SKM-1 (cell line): Measurements from ENCODE around the gene NFKB2.

Source experiments
- DNase-seq: peaks from one replicate; lab custom pipeline; 2025; ENCODE audit not compliant: unreplicated experiment; lab: John Stamatoyannopoulos, UW

NFKB2 gene

DNA sequence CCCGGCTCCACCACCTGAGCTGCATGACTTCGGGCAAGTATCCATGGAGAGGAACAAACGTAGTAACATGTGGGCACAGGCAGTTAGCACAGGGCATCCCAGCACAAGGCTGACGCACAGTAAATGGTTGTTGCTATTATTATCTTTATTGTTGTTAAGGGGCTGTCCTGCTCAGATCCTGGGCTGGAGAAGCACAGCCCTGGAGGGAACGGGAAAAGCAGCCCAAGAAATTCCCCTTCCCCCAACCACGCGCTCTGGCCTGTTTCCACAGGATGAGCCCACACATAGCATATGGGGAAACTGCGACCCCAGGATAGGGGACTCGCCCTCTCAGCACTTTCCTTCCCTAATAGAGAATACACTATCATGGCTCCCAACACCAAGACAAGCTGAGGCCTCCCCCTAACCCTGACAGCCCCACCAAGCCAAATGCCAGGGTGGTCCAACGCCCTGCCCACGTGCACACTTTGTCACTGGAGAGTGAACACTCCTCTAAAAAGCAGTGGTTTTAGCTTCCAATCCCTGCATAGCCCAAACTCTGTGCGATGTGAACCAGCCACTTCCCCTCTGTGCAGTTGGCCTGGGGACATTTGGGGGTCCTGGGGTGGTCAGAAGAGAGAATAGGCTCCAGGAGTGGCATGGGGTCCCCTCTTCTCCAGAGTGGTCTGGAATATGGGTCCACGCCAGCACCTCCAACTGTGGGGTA is 12.1 kb downstream of the NFKB2 start:
- no peak for DNase-seq

DNA sequence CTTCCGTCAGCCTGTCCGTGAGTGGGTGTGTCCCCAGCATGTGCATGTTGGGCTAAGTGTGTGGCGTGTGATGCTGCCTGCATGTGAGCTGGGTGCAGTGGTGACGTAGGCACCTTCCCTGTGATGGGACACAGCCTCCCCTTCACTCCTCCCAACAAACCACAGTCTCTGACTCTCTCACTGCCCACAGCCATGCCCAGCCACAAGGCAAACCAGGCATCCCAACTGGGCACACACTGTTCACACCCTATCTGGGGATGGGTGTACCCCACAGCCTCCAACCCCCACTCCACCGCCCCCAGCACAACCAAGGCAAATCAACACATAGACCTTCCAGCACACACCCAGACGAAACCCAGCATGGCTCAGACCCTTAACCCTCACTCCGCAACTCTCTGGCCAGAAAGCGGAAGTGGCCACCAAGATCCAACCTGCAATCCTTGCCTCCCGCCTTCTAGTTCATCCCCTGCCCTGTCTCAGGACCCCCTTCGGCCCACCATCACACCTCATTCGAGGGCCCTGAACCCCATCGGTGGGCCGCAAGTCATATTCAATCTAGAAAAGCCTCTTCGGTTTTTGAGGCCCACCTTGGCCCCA is 12.7 kb downstream of the NFKB2 start:
- DNase-seq = no peak

DNA sequence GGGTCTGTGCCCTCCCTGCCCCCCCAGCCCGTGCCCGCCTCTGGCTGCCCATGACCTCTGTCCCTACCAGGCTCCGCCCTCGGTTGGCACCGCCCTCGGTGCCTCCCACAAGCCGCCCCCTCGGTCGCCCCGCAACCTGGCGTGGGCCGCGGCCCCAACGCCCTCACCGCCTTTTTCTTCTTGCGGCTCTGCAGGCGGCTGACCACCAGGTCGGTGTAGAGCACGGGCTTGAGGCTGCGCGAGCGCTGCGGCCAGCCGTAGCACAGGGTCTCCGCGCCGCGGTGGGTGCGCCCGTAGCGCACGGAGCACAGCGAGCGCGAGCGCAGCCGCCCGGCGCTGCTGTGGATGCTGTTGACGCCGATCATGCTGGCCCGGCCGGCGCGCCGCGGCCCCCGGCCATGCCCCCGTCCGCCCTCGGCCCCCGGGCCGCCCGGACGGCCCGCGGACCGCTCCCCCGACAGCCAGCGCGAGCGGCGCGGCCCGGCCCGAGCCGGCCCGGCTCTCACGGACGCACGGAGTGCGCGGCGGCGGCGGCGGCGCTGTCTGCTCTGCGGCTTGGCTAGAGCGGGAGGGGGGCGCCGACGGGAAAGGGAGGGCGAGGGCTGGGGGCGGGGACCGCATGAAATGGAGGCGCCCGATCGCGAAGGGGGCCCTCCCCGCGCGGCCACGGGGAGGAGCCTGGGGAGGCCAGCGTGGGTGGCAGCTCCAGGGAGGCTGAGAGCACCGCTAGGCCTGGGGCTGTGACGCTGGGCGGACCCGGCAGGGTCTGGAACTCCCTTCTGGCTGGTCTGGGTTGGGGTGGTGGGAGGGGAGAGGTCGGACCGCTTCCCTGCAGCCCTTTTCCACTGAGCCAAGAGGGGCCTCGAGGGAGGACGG is 13.5 kb downstream of the NFKB2 start:
- no peak for DNase-seq

DNA sequence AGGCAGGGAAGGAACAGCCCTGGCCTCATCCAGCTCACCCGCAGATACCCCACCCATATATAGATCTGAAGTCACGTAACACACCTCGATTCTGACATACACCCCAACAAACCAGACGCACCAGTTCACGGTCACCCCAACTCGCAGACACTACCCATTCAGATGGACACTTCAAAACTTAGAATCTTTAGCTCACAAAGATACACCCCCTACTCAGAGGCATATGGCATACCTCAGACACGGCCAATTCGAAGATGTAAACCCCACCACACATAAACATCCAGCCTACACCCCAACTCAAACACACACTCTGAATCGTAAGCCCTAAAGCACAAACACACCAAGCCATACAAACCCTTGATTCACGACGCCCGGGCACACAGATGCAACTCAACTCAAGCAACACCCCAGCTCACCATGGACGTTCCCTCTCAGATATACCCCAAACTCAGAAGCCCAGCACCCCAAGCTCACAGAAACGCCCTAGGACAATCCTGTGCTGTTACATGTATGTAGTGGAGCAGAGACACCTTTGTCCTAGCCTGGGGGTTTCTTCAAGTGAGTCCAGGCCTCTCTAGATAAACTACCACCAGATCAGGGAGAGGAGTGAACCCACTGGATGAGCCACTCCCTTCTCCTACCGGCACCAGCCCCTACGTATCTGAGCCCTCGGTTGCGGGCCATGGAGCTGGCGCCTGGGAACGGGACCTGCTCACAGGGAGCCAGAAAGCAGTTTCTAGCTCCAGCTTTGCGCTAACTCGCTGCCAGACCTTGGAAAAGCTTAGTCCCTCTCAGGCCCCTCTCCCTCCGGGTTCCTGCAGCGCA is 14.3 kb downstream of the NFKB2 start:
- DNase-seq = no peak

DNA sequence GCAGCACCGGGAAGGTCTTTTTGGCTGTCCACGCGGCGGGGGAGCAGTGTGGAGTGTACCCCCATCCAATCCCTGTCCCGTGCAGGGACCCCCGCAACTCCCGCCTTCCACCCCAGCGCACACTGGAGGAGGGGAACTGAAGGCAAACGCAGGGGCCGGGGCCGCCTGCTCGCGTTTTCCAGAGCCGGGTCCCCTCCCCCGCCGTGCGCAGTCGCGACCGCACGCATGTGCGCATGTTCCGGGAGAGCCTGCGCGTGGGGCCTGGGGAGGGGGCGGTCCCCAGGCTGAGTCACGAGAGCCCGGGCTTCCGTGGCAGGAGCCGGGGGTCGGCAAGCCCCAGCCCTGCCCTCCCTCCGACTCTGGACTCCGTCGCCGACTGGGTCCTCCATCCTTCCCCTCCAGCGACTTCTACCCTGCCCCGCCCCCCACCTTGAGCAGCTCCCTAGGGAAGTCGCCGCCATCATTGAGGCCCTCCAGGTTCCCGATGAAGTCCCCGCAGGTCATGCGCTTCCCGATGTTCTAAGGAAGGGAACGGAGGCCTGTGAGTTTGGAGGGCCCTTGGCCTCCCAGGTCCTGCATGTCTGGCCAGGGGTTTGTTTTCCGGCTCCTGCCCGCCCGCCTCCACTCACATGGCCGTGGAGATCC is 15.0 kb downstream of the NFKB2 start:
- DNase-seq = no peak

DNA sequence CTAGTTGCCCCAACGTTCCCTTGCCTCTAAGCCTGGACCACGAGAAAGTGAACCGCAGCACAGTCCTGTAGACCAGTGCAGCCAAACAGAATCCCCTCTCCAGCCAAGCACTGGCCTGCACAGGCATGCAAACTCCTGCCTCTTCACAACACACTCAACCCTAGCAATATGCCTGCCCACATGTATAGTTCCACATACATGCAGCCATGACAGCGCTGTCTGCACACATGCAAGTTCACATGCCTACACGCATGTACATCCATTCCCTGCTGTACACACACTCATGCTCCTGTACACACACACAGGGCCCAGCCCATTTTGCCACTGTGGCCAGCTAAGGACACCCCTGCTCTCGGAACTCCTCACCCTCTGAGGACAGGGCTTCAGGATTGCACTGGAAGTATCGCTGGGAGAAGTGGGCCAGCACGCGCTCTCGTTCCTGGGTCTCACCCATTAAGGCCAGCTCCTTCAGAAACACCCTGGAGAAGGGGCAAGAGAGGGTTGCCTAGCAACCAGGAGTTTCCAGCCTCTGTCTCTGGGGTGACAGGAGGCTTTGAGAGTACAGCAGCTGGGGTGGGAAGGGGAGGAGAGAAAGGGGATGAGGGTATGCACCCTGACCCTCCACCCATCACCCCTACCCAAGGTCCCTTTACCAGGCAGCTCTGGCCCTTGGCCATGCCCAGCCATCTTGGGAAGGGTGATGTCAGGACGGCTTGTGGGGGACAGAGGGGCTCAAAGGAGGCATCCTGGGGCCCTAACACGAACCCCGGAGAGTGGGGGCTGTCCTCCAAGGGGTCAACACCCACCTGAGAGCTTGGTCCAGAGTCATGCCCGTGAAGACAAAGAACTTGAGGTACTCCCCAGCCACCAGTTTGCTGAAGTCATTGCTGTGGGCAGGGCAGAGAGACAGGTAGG is 16.1 kb downstream of the NFKB2 start:
- DNase-seq = no peak

DNA sequence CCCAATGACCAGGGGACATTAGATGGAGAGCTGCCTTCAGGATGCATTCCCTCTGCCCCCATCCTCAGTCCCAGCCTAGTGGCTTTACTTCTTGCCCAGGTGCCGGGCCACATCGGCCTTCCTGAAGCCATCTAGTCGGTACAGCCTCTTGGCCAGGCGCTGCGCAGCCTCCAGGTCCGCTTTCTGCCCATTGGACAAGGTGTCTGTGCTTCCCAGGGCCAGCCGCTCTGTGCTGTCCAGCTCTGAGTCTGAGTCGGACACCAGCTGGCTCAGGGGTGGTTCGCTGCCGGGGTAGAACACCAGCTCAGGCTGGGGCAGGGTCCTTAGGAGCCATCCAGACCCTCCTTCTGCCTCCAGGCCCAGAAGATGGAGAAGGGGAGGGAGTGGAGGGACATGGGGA is 16.8 kb downstream of the NFKB2 start:
- no peak for DNase-seq

DNA sequence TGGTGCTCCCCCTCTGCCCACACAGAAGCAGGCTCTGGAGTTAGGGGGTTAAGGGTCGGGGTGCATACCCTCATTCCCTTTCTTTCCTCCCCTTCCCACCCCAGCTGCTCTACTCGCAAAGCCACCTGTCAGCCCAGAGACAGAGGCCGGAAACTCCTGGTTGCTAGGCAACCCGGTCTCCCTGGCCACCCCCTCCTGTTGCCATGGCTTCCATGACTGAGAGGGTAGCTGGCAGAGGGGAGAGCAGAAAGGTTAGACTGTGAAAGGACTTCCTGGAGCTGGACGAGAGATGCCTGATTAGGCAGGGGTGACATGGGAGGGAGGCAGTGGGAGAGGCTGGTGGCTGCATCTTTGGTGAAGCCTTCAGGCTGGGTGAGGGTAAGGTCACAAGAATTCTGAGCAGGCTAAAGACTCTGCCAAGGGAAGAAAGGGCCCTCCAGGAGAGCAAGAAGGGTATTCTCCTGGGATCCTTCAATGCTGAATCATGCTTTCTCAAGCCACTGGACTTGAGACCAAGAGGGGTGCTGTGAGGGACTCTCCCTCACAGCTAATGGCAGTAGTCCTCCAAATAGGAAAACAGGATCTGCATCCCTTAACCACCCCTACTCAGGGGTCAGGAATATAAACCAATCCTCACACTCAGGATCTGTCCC is 17.7 kb downstream of the NFKB2 start:
- no peak for DNase-seq

DNA sequence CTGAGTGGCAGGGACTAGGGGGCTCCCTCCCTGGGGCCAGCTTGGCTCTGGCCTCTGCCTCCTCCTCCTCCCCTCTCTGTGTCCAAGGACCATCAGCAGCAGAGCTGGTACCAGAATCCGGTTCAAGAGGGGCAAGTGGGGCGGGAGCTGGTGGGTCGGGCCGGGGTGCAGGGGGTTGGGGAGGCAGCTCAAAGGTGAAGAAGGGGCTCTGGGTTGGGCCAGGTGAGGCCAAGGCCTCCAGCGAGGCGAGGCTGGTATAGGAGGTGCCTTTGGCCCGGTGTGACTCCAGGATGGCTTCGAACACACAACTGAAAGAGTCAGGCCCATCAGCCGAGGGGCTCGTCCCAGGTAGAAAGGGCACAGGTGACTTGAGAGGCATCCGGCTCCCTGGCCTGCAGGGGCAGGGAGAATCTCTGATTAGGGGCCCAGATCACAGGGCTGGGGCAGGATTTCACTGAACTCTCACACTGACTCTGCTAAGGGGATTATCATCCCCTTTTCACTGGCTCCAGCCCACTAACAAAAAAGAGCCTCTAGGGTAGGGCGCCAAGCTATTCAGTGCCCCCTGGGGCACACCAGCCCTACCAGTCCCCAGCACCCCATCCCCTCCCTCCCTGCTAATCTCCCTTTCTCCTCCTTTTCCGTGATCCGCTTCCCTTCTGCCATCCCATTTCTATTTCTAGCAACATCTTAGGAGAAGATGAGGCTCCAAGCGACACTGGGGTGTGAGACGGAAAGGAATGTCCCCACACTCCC is 18.5 kb downstream of the NFKB2 start:
- no peak for DNase-seq

DNA sequence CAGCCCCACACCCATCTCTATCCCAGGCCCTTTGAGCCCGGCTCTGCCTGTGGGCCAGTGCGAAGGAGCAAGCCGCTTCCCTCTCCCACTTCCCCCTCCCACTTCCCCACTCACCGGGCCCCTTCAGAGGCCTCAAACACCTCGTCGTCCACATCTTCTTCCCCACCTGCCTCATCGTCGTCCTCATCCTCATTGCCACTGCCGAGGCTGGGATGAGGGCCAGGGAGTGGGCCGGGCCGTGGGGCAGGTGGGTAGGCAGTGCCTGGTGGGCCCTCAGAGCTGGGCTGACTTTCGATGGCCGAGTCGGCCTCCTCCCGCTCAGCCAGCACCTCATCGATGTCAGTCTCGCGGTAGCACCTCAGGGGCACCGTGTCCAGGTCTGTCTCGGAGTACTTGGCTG is 19.2 kb downstream of the NFKB2 start:
- DNase-seq = no peak

DNA sequence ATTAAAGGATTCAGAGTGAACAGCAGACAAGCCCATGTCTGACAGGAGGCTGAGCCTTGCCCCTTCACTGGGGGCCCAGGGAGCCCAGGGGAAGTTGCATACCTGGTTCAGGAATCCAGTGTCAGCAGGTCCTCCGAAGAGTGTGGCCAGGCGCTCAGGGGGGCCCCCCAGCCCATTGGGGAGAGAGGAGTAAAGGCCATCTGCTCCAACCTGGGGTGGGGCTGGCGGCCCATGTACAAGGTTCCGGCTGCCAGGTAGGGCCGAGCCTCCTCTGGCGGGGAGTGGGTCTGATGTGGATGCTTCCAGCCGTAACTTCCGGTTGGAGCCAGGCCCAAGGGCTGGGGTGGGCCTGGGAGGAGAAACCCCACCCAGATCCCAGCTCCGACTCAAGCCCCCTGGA is 20.8 kb downstream of the NFKB2 start:
- DNase-seq = no peak

DNA sequence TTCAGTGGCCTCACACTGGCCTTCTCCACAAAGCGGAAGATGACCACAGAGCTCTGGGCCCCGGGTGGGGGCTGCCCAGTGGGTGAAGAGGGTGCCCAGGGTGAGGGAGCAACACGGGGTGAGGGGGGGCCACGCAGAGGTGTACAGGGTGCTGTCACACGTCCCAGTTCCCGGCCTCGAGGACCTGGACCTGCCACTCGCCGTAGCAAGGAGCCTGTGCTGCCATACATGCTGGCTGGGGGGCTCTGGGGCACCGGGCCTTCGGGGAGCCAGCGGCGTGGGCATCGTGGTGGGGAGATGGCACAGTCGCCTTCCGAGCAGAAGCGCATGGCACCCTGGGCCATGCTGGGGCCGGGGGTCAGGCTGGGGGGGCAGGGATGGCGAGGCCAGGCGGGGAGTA is 21.2 kb downstream of the NFKB2 start:
- DNase-seq = no peak

DNA sequence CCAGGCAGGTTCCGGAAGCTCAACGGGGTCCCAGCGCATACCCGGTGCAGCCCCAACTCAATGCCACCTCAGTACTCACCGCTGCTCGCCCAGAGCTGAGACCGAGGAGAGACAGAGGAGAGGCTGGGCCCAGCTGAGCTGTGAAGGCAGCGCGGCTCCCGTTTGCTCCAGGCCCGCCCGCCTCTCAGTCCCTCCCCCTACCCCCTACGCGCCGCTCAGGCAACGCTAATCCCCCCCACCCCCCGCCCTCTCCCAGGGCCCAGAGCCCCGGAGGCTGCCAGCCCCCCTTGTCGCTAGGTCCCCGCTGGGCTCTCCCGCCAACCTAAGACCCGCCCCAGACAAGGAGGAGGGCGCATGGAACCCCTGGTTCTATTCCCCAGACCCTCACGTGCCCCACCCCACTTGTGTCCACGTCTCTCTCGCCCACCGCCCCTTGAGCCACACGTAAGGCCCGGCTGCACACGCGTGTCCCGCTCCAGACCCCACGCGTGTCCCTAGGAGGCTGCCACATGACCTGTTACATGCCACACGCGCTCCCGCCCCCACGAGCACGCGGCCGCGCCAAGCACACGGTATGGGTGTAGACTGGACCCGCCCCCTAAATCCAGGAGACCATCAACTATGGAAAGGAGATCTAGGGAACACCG is 23.2 kb downstream of the NFKB2 start, which contains the start of gene PSD:
Gene PSD, minus strand, starts transcription at position 164 of the 647 bp plus-strand sequence. CDS start 1,747 bp downstream, outside the sequence.
- no peak for DNase-seq

DNA sequence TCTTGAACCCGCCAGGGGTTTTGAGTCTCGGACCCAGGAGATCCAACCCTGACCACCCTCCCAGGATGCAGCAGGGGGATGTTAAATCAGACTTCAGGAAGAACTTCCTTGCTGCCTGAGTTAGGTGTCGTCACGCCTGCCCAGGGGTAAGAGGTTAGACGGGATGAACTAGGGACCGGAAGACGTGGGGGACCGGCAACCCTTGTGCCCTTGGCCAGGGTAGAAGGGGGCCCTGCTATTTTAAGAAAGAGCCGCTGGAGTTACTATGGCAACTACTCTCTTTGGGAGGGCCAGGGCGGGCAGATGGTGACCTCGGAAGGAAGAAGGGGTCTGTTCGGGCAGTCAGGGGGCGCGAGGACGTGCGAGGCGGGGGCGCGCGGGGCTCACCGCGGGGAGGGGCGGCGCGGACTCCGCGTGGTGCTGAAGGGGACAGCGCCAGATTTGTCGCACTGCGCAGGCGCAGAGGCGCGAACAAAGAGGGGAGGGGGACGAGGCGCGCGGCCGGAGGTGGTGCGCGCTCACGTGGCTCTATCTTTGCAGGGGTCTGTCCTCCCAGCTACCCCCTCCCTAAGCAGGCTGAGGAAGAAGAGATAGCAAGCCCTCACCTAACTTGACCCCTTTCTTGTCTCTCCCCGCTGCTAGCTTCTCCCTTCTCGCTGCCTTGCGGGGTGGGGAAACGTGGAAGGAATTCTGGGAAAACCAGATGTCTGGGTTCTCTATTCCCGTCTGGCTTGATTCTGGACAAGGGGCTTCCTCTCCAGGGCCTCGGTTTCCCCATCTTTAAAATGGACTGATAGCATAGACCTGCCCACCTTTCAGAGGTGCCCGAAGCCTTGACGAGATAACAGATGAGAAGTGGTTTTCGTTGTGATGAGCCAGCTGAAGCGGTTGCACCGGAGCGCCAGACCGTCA is 24.0 kb downstream of the NFKB2 start:
- DNase-seq = peak; percentile 46

DNA sequence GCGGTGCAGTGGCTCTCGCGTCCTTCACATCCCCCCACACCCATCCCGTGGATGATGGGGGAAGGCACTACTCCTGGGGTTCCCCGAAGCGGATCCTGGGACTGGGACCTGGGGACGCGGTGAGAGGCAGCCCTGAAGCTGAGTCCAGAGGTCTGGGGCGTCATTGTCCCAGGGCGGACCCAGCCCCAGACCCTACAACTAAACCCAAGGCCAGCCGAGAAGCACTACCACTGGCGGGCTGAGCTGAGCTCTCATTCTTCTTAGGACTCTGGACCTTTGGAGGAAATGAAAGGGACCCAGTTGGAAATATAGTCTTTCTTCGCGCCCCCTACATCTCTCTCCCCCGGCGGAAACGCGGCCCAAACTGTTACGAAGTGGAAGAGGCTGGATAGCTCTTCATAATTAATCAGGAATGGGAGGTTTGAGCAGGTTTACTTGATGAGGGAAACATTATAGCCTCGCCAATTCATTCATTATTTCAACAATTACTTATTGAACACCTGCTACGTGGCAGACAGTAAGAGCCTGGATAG is 24.7 kb downstream of the NFKB2 start:
- no peak for DNase-seq

DNA sequence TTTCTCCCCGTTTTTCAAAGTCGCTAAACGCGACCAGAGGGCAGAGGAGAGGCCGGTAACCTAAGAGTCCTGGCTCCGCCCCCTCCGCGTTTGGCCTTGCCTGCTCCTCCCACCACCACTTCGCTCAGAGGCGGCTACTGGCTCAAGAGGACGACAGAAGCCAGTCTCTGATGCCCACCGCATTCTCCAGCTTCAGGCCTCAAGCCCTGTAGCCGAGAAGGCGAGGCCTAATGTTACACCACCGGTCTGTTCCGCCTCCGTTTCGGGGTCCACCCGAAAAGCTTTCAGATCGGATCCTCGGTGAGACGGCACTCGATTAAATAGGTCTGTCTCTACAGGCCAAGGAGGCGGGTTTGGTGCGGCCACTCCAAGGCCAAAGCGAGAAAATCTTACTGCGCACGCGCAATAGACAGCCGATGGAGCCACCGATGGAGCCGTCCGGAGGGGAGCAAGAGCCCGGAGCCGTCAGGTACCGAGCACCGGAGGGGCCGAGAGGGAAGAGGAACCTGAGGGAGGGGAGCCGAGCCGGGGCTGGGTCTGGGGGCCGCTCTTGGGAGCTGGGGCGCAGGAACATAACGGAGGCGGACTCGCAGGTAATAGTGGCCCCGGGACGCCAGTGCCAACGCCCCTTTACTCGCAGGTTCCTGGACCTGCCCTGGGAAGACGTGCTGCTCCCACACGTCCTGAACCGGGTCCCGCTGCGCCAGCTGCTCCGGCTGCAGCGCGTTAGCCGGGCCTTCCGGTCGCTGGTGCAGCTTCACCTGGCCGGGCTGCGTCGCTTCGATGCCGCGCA is 25.4 kb downstream of the NFKB2 start, which contains the start of gene FBXL15:
Gene FBXL15, plus strand, starts transcription at position 123 of the 793 bp plus-strand sequence. Its CDS starts 294 bp downstream, at position 417.
- DNase-seq = peak; percentile 94
